Ramos (cell line): ENCODE data around the gene PLCB2.

Experiments used
- in situ Hi-C: fragments of 300-500 bp; cut with MboI; formaldehyde crosslinking; loops from one replicate; pipeline ENCODE4 v1.14.3; 2022; ENCODE audit warnings: low sequenced_read_pairs; ENCODE audit not compliant: unreplicated experiment

PLCB2 gene

DNA sequence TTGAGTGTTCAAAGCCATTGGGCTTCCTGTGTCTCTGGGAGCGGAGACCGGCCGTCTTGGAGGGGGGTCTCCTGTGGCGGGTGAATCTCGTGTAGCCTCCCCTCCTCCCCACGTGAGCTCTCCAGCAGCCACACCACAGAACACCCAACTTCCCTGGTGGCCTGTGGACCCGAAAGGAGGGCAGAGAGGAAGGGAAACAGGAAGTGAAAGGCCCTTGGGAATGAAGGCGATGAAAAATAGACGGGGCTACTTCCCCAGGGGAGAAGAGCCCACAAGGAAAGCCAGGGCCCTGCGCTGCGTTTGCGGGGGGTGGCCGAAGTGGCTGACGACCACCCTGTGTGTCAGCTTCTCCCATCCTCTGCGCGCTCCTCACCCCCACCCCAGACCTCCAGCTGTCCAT, 30.3 kb downstream of the PLCB2 start:
- in situ Hi-C loops = loop anchor here (5.0 kb wide), 1 partner anchor 60 kb away; no protein-coding TSS in a partner anchor

DNA sequence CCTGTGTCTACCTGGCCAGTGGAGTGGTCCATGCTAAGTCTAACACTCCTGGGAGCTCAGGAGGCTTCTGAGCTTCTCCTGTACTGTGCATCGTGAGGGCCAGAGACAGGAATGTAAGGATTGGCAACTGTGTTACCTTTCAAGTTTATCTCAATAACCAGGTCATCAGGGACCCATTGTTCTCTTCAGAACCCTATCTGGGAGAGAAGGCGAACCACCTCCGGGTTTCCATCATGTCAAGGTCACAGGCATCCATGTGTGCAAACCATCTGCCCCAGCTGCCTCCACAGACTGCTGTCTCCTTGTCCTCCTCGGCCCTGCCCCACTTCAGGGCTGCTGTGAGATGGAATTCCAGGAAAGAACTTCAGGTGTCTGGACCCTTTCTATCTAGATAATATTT, 30.8 kb downstream of the PLCB2 start:
- in situ Hi-C loops = loop anchor here (5.0 kb wide), 1 partner anchor 60 kb away; no protein-coding TSS in a partner anchor

DNA sequence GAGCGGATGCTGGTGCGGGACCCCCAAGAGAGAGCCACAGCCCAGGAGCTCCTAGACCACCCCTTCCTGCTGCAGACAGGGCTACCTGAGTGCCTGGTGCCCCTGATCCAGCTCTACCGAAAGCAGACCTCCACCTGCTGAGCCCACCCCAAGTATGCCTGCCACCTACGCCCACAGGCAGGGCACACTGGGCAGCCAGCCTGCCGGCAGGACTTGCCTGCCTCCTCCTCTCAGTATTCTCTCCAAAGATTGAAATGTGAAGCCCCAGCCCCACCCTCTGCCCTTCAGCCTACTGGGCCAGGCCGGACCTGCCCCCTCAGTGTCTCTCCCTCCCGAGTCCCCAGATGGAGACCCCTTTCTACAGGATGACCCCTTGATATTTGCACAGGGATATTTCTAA, 31.8 kb downstream of the PLCB2 start:
- in situ Hi-C loops = loop anchor here (5.0 kb wide), 1 partner anchor 61 kb away; no protein-coding TSS in a partner anchor

DNA sequence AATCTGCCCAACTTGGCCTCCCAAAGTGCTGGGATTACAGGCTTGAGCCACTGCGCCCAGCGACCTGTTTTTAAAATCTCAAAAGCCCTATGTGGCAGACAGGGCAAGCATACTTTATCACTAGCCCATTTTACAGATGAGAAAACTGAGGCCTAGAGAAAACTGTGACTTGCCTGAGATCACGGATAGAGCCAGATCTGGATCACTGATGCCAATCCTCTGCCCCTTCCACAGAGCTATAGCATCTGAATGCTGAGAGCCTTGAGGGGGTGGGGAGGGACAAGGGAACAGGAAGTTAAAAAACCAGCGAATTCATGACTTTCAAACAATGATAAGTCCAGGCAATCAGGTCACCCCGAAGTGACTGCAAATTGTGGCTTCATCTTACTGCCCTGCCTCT, 32.2 kb downstream of the PLCB2 start:
- in situ Hi-C loops = loop anchor here (5.0 kb wide), 1 partner anchor 62 kb away; no protein-coding TSS in a partner anchor

DNA sequence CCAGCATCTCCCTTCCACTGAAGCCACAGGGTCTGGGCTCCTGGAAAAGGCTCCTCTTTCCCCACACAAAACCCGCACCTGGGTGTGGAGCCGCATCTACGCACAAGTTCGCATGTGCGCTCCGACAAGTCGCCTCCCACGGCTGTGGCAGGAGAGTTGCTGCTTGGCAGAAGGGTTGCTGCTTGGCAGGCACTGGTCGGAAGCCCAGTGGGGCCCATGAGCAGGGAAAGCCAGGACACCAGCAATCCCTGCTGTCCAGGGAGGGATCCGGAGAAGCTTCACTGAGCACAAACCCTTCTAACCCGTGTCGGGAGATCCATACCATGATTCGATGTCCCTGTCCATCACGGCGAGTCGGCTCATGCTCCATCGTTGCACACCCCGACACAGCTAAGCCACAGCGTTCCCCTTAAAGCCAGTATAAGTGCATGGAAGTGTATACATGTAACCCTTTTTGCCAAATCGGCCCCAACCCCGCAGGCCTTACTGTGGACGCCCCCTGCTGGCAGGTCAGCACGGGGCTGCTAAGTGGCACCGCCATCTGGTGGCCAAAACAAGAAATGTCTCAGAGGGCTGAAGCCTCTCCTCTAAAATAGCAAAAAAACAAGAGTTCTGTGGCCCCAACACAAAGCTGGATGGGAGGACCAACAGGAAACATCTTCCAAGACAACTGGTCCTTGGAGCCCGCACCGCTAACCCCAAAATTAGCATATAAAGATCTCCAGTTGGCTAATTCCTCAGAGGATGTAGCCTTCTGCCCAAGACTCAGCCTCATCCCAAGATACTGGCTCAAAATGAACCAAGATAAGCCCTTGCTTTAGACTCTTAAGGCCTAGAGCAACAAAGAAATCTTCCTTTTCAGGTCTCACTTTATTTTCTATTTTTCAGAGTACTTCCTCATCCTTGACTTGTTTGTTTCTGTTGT, 33.1 kb downstream of the PLCB2 start:
- in situ Hi-C loops = loop anchor here (5.0 to 25.0 kb wide), 4 partner anchors 63 to 587 kb away; no protein-coding TSS in a partner anchor

DNA sequence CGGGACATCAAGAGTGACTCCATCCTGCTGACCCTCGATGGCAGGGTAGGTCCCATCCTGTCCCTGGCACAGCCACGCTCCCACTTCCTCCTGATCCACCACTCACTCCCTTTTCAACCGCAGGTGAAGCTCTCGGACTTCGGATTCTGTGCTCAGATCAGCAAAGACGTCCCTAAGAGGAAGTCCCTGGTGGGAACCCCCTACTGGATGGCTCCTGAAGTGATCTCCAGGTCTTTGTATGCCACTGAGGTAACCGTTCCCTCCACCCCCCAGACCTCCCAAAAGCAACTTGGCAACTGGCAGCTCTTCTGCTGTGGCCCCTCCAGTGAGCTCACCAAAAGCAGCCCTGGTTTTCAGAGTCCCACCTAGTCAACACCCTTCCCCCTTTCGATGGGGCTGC, 34.3 kb downstream of the PLCB2 start:
- in situ Hi-C loops = loop anchor here (5.0 to 25.0 kb wide), 3 partner anchors 226 to 586 kb away; no protein-coding TSS in a partner anchor

DNA sequence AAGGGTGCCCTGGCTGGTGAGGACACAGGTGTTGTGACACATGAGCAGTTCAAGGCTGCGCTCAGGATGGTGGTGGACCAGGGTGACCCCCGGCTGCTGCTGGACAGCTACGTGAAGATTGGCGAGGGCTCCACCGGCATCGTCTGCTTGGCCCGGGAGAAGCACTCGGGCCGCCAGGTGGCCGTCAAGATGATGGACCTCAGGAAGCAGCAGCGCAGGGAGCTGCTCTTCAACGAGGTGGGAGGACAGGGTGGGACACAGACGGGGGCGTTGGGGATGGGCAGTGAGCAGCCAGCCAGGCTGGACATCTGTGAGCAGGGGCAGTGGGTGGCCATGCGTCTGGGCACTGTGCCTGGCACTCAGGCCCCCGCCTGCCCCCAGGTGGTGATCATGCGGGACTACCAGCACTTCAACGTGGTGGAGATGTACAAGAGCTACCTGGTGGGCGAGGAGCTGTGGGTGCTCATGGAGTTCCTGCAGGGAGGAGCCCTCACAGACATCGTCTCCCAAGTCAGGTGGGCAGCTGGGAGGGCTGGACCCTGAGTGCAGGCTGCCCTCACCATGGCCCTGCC, 35.2 kb downstream of the PLCB2 start:
- in situ Hi-C loops = loop anchor here (5.0 to 25.0 kb wide), 3 partner anchors 225 to 585 kb away; no protein-coding TSS in a partner anchor

DNA sequence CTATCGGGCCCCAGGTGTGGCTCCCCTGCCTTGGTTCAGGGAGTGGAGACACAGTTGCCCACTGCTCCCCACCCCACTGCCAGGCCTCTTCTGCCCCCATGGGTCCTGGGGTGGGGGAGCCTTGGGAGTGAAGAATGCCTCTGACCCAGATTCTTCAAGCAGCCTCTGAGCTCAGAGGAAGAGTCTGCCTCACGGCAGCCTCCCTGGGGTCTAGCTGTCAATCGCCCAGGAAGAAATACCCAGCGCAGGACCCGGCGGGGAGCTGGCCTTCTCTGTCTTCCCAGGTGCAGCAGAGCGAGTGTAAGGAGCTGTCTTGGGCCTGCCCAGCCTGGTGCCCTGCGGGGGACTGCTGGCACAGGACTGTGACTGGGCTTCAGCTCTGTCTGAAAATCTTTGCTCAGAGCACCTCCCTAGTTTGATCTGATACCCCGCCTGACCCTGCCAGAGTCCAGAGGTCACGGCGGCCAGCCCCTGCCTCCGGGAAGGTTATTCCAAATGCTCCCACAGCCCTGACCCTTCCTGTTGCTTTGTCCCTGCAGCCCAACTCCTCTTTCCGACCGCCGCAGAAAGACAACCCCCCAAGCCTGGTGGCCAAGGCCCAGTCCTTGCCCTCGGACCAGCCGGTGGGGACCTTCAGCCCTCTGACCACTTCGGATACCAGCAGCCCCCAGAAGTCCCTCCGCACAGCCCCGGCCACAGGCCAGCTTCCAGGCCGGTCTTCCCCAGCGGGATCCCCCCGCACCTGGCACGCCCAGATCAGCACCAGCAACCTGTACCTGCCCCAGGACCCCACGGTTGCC, 35.9 kb downstream of the PLCB2 start:
- in situ Hi-C loops = loop anchor here (5.0 to 25.0 kb wide), 3 partner anchors 225 to 585 kb away; no protein-coding TSS in a partner anchor

DNA sequence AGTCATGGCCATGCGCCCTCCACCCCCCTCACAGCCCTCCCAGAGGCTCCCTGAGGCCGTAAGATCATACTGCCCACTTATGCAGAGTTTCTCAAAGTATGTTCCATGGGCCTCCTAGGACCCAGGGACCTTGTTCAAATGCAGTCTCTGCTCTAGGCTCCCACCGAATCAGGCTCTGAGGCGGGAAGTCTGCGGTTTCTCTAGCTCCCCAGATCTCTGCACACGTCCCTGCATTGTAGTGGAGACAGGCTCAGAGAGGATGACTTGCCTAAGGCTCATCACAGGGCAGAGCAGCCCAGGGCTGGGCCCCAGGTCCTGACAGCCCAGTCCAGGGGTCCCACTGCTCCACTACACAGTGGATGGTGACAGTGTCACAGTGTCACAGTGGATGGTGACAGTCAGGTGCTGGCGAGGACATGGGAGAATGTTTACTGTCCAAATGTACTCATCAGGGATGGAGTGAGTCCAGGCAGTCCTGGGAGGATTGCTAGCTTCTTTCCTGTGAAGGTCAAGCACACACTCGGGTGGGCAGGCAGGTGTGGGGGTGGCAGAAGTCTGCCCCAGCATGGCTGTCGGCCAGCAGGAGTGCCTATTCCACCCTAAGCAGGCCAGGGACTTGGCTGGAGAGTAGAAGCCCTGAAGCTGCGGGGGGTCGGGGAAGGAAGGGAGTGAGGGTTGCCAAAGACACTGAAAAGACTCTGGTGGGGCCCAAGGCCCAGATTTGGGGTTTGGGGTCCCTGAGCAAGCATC, 37.3 kb downstream of the PLCB2 start:
- in situ Hi-C loops = loop anchor here (5.0 to 25.0 kb wide), 3 partner anchors 223 to 583 kb away; no protein-coding TSS in a partner anchor

DNA sequence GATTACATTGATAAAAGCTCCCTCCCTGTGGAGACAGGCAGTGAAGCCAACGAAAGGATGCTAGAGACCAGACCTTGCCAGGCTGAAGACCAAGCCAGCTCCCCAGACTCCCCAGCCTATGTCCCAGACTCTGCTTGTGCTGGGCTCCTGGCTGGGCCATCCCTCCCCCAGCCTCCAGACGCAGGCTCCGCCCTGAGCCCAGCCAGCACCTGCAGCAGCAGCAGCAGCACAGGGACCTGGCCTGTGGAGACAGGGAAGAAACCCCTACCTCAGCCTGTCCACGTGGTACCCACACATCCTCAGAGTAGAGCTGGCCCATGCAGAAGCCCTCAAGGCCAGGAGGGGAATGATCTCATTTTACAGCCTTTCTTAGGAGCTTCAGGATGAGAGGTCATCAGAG, 38.1 kb downstream of the PLCB2 start:
- in situ Hi-C loops = loop anchor here (5.0 to 25.0 kb wide), 3 partner anchors 222 to 582 kb away; no protein-coding TSS in a partner anchor

DNA sequence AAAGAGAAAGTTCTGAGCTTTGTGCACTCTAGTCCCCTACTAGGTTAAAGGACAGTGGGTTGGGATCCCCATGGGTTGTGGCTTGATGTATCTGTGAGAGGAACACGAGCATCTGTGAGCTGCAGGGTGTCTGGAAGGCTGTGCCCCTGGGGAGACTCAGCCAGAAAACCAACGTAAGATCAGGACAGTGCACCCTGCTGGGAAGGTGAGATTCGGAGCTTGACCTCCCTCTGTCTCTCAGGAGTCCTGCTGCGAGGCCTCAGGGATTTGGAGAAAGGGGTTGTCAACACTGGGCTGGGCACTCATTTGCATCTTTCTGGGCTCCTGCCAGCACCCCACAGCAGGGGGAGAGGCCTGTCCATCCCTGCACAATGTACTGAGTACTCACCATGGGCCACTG, 40.1 kb downstream of the PLCB2 start:
- in situ Hi-C loops = loop anchor here (25.0 kb wide), 1 partner anchor 580 kb away; no protein-coding TSS in a partner anchor

DNA sequence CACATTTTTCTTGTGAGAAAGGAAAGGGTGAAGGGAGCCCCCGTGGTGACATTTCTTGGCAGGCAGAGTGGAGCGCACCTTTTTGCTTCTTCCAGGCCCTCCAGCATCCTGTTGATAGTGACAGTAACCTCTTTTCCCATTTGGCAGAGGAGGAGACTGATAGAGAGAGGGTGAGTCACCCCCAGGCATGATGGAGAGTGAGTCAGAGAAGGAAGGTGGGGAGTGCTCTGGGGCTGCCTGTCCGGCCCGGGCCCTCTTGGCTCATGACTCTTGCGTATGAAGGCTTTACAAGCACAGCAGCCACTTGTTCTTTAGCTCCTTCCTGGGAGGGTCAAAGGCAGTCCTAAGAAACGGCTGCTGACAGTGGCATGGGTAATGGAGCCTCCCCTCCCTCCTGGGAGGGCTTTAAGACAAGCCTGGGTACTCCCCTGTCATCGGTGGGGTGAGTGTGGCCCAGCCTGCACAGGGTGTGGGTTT, 40.9 kb downstream of the PLCB2 start:
- in situ Hi-C loops = loop anchor here (25.0 kb wide), 1 partner anchor 580 kb away; no protein-coding TSS in a partner anchor

DNA sequence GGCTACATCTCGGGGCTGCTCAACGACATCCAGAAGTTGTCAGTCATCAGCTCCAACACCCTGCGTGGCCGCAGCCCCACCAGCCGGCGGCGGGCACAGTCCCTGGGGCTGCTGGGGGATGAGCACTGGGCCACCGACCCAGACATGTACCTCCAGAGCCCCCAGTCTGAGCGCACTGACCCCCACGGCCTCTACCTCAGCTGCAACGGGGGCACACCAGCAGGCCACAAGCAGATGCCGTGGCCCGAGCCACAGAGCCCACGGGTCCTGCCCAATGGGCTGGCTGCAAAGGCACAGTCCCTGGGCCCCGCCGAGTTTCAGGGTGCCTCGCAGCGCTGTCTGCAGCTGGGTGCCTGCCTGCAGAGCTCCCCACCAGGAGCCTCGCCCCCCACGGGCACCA, 41.9 kb downstream of the PLCB2 start:
- in situ Hi-C loops = loop anchor here (25.0 kb wide), 1 partner anchor 579 kb away; no protein-coding TSS in a partner anchor

DNA sequence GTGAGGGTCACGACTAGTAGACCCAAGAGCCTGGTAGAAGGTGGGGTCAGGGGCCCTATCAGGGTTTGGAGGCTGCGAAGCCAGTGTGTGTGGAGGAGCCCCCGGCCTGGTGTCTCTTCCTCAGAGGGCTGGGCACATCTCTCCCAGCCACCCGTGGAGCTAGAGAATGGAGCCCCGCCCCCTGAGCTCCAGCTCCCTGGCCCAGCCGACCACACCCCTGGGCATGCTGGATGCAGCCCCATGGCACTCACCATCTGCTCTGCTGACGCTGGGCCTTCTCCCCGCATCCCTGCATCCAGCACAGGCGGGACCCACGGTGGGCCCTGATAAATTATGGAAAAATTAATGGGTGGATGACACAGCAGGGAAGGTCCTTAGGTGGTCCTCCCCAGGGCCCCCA, 42.4 kb downstream of the PLCB2 start:
- in situ Hi-C loops = loop anchor here (25.0 kb wide), 1 partner anchor 578 kb away; no protein-coding TSS in a partner anchor

DNA sequence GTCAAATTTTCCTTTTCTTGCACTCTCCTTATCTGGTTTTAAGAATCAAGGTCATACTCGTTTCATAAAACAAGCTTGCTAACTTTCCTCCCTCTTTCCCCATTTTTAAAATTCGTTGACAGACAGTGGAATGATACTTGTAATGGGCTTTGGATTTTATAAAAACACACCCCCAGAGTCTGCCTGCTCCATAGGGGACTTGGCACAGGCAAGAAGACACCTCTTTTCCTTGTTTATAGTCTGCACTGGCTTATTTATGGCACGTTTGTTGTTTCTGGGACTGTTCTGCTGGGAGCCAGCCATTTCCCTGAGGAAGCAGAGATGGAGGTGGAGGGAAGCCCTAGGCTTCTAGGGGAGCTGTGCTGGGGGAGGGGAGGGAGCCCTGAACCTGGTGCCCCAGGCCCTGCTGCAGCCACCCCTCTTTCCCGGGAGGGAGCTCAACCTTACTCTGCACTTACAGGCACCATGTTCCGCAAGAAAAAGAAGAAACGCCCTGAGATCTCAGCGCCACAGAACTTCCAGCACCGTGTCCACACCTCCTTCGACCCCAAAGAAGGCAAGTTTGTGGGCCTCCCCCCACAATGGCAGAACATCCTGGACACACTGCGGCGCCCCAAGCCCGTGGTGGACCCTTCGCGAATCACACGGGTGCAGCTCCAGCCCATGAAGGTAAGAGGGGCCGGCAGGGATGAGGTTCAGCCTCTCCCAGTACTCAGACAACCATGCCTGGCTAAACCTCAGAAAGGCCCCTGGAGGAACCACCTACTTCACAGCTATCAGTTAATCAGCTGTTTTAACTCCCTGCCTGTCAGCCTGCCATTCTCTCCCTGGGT, 43.2 kb downstream of the PLCB2 start:
- in situ Hi-C loops = loop anchor here (25.0 kb wide), 1 partner anchor 577 kb away; no protein-coding TSS in a partner anchor

DNA sequence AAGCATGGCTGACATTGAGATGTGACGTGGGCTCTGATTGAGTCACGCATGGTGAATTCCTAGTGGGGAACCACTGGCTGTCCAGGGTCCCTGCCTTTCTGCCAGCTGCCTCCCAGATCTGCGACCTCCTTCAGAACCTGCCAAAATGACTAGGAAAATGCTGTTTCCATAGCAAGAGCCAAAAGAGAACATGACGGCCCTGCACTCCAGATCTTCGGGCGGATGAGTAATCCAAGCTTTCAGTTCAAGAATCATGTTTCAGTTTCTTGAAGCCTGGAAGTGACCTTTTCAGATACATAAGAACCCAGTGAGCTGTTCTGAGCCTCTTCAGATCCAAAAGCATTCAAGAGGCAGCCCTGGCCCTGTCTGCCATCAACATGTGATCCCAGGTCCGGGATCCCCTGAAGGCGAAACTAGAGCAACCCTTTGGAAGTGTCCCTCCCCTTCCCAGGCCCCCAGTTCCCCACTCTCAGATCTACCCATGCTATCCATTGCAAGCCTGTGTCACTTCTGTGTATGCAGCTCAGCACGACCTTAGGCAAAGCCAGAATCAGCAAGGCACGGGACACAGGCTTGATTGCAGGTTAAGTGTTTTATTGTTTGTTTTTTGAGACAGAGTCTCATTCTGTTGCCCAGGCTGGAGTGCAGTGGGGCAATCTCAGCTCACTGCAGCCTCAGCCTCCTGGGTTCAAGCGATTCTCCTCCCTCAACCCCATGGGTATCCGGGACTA, 44.5 kb downstream of the PLCB2 start:
- in situ Hi-C loops = loop anchor here (25.0 kb wide), 1 partner anchor 576 kb away; no protein-coding TSS in a partner anchor

DNA sequence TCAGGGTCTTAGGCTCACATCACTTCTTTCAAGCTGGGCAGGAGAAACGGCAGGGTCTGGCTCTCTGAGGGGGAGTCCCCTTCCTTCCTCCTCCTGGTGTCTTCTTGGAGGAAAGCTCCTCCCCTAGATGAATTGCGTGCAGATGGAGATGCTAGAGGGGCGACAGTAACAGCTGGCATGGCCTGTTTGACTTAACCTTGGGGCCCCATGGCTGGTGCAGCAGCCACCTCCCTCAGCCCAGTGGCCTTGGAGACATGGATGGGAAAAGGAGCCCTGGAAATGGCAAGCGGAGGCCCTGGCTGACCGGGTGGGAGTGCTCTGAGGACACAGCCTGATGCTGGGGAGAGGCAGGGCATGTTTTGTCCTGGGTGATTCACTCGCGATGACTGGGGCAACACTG, 48.7 kb downstream of the PLCB2 start:
- in situ Hi-C loops = loop anchor here (25.0 kb wide), 1 partner anchor 572 kb away; no protein-coding TSS in a partner anchor
